Neural progenitor cell (in vitro differentiated cells): ENCODE measurements around the gene FAM149B1.

ENCODE experiments used
- EZH2 ChIP-seq: fragments of 200-600 bp; sonication (generic); IDR thresholded peaks from 2 replicates; pipeline ENCODE4 v1.6.1; 2017; ENCODE audit warnings: antibody characterized with exemption, mild to moderate bottlenecking, moderate library complexity
- TF ChIP-seq, protein P1 (sequence below): fragments of 200-600 bp; sonication (generic); IDR thresholded peaks from 2 replicates; pipeline ENCODE4 v1.5.1; 2017; ENCODE audit warnings: antibody characterized with exemption, mild to moderate bottlenecking

DNA sequence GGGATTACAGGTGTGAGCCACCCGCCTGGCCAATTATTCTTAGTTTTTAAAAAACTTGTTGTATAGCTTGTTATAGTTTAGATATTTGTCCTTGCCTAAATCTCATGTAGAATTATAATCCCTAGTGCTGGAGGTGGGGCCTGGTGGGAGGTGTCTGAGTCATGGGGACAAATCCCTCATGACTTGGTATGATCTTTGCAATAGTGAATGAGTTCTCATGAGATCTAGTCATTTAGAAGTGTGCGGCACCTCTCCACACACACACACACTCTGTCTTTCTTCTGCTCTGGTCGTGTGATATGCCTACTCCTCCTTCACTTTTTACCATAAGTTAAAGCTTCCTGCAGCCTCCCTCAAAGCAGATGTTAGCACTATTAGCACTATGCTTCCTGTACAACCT, 37.2 kb downstream of the FAM149B1 start:
- TF ChIP-seq, protein P1, sequence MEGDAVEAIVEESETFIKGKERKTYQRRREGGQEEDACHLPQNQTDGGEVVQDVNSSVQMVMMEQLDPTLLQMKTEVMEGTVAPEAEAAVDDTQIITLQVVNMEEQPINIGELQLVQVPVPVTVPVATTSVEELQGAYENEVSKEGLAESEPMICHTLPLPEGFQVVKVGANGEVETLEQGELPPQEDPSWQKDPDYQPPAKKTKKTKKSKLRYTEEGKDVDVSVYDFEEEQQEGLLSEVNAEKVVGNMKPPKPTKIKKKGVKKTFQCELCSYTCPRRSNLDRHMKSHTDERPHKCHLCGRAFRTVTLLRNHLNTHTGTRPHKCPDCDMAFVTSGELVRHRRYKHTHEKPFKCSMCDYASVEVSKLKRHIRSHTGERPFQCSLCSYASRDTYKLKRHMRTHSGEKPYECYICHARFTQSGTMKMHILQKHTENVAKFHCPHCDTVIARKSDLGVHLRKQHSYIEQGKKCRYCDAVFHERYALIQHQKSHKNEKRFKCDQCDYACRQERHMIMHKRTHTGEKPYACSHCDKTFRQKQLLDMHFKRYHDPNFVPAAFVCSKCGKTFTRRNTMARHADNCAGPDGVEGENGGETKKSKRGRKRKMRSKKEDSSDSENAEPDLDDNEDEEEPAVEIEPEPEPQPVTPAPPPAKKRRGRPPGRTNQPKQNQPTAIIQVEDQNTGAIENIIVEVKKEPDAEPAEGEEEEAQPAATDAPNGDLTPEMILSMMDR: no peak
- no peak for TF ChIP-seq EZH2
